Epithelial cell of esophagus (primary cell): ENCODE results near the gene TMCO1.
"Not testable (repeated sequence)": the region's sequence is repeated elsewhere in the genome, so short reads cannot be mapped to it uniquely, and the experiment has no call there.

Experiments
- DNase-seq: peaks from one replicate; pipeline ENCODE4 v3.0.0; 2010; ENCODE audit warnings: low read depth
- H3K4me3 ChIP-seq: 2 replicates; pipeline ENCODE4 v1.5.1; 2011; ENCODE audit warnings: mild to moderate bottlenecking, low read length, control low read depth
- TF ChIP-seq, protein P1 (sequence below): IDR thresholded peaks from 2 replicates; pipeline ENCODE4 v1.5.1; 2011; ENCODE audit warnings: low read depth, mild to moderate bottlenecking, low read length, control low read depth, inconsistent platforms; ENCODE audit not compliant: insufficient read depth; ENCODE audit errors: missing control alignments

Gene TMCO1

GRCh38 chr1:165795894-165796293 lies 27.2 kb upstream of the TMCO1 start:
- DNase-seq = no peak
- H3K4me3 ChIP-seq = no peak overlapping the region
- TF ChIP-seq, protein P1, sequence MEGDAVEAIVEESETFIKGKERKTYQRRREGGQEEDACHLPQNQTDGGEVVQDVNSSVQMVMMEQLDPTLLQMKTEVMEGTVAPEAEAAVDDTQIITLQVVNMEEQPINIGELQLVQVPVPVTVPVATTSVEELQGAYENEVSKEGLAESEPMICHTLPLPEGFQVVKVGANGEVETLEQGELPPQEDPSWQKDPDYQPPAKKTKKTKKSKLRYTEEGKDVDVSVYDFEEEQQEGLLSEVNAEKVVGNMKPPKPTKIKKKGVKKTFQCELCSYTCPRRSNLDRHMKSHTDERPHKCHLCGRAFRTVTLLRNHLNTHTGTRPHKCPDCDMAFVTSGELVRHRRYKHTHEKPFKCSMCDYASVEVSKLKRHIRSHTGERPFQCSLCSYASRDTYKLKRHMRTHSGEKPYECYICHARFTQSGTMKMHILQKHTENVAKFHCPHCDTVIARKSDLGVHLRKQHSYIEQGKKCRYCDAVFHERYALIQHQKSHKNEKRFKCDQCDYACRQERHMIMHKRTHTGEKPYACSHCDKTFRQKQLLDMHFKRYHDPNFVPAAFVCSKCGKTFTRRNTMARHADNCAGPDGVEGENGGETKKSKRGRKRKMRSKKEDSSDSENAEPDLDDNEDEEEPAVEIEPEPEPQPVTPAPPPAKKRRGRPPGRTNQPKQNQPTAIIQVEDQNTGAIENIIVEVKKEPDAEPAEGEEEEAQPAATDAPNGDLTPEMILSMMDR = no peak

- H3K4me3 ChIP-seq = no peak overlapping the region
- peak; percentile 68 for DNase-seq
- TF ChIP-seq, protein P1 = no peak
Observed at GRCh38 chr1:165793951-165794350, 25.3 kb upstream of the TMCO1 start.

- H3K4me3 ChIP-seq = no peak overlapping the region
- no peak for DNase-seq
- TF ChIP-seq, protein P1 = no peak
Observed at GRCh38 chr1:165787741-165788140, 19.1 kb upstream of the TMCO1 start.

GRCh38 chr1:165783519-165783918 lies 14.9 kb upstream of the TMCO1 start:
- DNase-seq, H3K4me3 ChIP-seq: not testable (repeated sequence)

GRCh38 chr1:165778197-165778596 lies 9.5 kb upstream of the TMCO1 start:
- H3K4me3 ChIP-seq, DNase-seq: not testable (repeated sequence)

DNA sequence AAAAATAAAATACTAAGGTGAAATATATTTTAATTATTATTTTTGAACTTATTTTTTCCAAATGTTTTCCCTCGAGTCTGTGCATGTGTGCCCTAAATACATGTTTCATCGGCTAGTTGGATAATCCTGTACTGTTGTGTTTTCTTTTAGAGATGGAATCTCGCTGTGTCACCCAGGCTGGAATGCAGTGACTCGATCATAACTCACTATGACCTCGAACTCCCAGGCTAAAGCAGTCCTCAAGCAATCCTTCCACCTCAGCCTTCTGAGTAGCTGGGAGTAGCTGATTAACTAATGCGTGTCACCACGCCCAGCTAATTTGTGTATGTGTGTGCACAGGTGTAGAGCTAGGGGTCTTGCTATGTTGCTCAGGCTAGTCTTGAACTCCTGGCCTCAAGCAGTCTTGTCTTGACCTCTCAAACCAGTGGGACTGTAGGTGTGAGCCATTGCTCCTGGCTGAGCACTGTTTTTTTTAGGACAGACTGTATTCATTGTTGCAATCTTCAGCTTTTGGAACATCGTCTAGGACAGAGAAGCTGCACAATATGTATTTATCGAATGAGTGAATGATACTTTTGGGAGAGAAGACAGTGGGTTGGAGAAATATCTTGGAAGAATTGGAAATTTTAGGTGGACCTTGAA lies 4.8 kb upstream of the TMCO1 start:
- DNase-seq = peak; percentile 94
- H3K4me3 ChIP-seq = no peak overlapping the region
- TF ChIP-seq, protein P1 = no peak

DNA sequence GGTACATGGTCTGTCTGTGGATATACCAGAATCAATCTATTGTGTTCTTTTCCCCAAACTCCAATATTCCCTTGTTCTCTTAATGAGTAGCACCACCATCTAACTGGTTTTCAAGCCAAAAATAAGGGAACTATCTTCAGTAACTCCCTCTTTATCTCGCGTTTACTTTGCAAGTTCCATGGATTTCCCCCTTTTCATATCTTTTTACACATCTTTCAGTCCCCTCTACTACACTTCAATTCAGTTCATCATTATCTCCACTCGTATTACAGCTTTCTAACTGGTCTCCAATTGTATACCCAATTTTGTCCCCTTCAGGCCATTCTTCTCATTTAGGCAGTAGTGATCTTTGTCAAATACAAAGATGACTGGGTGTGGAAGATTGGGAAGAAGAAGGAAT lies 4.1 kb upstream of the TMCO1 start:
- no peak overlapping the region for H3K4me3 ChIP-seq
- DNase-seq = no peak
- TF ChIP-seq, protein P1 = no peak

DNA sequence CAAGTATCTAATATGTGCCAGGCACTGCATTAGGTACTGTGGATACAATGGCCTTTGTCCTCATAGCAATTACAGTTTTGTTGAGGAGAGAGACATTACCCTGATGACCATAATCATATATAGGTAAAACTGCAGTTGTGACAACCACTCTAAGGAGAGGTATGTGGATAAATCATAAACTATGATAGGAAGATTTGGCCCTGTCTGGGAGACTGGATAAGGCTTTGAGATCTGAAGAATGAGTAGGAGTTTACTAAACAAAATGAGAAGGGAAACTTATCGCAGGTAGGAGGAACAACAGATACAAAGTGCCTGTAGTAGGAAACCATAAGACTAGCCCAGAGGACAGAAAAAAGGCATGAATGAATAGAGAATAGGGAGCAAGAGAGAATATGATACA lies 4.4 kb downstream of the TMCO1 start:
- no peak overlapping the region for H3K4me3 ChIP-seq
- no peak for DNase-seq
- TF ChIP-seq, protein P1 = no peak
